ENCODE measurements around the gene ADH1C.
"Not testable (repeated sequence)": the region's sequence is repeated elsewhere in the genome, so short reads cannot be mapped to it uniquely, and the experiment has no call there.

ADH1C gene

DNA sequence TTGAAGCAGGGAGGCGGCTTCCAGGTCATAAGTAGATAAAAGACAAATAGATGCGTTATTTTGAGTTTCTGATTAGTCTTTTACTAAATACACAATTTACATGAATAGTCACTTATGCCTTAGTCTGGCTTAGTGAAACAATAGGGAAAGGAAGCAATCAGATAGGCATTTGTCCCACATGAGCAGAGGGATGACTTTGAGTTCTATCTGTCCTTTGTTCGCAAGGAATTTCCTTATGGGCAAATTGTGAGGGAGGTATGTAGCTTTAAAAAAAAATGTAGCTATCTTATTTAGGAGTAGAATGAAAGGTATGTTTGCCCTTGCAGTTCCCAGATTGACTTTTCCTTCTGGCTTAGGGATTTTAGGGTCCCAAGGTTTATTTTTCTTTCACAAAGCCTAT is 26.3 kb upstream of the ADH1C start:
- Histone ChIP-seq H3K27ac (ENCODE audit: low read length) (no peak overlapping the region), H2AFZ (ENCODE audit: low read depth, low read length) (no peak overlapping the region), H3K27me3 (ENCODE audit: low read depth, low read length) (no peaks in the 10 kb centered on the region)

DNA sequence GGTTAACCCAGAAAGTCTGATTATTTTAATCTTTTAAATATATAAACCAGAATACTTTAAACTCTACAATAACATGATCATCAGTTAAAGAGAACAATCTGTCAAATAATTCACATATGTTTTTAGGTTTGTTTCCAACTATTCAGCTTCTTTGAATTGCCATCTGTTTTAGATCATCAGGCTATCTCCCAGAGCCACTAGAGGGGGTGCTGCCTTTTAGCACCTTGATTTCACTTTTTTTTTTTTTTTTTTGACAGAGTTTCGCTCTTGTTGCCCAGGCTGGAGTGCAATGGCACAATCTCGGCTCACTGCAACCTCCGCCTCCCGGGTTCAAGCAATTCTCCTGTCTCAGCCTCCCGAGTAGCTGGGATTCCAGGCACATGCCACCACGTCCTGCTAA is 24.8 kb upstream of the ADH1C start:
- TF ChIP-seq, protein P1, sequence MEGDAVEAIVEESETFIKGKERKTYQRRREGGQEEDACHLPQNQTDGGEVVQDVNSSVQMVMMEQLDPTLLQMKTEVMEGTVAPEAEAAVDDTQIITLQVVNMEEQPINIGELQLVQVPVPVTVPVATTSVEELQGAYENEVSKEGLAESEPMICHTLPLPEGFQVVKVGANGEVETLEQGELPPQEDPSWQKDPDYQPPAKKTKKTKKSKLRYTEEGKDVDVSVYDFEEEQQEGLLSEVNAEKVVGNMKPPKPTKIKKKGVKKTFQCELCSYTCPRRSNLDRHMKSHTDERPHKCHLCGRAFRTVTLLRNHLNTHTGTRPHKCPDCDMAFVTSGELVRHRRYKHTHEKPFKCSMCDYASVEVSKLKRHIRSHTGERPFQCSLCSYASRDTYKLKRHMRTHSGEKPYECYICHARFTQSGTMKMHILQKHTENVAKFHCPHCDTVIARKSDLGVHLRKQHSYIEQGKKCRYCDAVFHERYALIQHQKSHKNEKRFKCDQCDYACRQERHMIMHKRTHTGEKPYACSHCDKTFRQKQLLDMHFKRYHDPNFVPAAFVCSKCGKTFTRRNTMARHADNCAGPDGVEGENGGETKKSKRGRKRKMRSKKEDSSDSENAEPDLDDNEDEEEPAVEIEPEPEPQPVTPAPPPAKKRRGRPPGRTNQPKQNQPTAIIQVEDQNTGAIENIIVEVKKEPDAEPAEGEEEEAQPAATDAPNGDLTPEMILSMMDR (IDR thresholded peaks at IDR 0.05; ENCODE audit: low read depth, low read length): peak; percentile 22; the same call in 1 of the 2 replicates
- H2AFZ ChIP-seq (ENCODE audit: low read depth, low read length): peak overlapping the region; percentile 52; the same call in 1 of the 2 replicates
- H3K36me3 ChIP-seq (replicated peaks; ENCODE audit: low read depth, low read length); H3K9ac ChIP-seq (ENCODE audit: low read length); H3K27me3 ChIP-seq (ENCODE audit: low read depth, low read length); H3K4me1 ChIP-seq (ENCODE audit: low read length); H3K4me2 ChIP-seq (ENCODE audit: low read length); H3K27ac ChIP-seq (ENCODE audit: low read length); H3K79me2 ChIP-seq (ENCODE audit: low read length); H3K9me3 ChIP-seq (ENCODE audit: insufficient read depth, low read length); H4K20me1 ChIP-seq (ENCODE audit: insufficient read depth, low read length); H3K4me3 ChIP-seq (ENCODE audit: low read length): not testable (repeated sequence)

More for the DNA sequence above, 26.3 kb upstream of the ADH1C start:
- no peak overlapping the region for H3K9ac ChIP-seq (ENCODE audit: low read length)
- no peaks in the 10 kb centered on the region for H3K79me2 ChIP-seq (ENCODE audit: low read length)
- no peaks in the 10 kb centered on the region for H4K20me1 ChIP-seq (ENCODE audit: insufficient read depth, low read length)
- 0 out of 2 replicates have a peak, but pooled peaks cover 3% of the 10 kb centered on the region for H3K4me1 ChIP-seq (ENCODE audit: low read length)
- H3K36me3 ChIP-seq (replicated peaks; ENCODE audit: low read depth, low read length): no peaks in the 10 kb centered on the region
- no peak overlapping the region for H3K4me2 ChIP-seq (ENCODE audit: low read length)
- no peak for TF ChIP-seq EZH2phosphoT487 (IDR thresholded peaks at IDR 0.05; ENCODE audit: low read depth)
- TF ChIP-seq, protein P1 (IDR thresholded peaks at IDR 0.05; ENCODE audit: low read depth, low read length): no peak
- no peaks in the 10 kb centered on the region for H3K9me3 ChIP-seq (ENCODE audit: insufficient read depth, low read length)
- H3K4me3 ChIP-seq (ENCODE audit: low read length): no peak overlapping the region

DNA sequence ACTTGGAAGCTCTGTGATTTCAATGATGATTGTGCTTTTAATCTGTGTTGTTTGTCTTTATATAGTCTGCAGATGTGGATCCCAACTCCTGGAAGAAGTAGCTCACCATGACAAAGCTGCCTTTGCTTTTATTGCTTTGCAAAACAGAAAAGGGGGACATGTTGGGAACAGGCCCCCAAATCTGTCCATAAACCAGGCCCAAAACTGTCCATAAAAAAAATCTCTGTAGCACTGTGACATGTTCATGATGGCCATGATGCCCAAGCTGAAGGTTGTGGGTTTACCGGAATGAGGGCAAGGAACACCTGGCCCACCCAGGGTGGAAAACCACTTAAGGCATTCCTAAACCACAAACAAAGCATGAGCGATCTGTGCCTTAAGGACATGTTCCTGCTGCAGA is 19.9 kb upstream of the ADH1C start:
- not testable (repeated sequence) for H3K79me2 ChIP-seq (ENCODE audit: low read length); H3K27me3 ChIP-seq (ENCODE audit: low read depth, low read length); H3K27ac ChIP-seq (ENCODE audit: low read length); H3K9me3 ChIP-seq (ENCODE audit: insufficient read depth, low read length); H3K36me3 ChIP-seq (replicated peaks; ENCODE audit: low read depth, low read length); H3K4me2 ChIP-seq (ENCODE audit: low read length); H4K20me1 ChIP-seq (ENCODE audit: insufficient read depth, low read length); H3K4me3 ChIP-seq (ENCODE audit: low read length); H3K4me1 ChIP-seq (ENCODE audit: low read length); H3K9ac ChIP-seq (ENCODE audit: low read length); H2AFZ ChIP-seq (ENCODE audit: low read depth, low read length)

DNA sequence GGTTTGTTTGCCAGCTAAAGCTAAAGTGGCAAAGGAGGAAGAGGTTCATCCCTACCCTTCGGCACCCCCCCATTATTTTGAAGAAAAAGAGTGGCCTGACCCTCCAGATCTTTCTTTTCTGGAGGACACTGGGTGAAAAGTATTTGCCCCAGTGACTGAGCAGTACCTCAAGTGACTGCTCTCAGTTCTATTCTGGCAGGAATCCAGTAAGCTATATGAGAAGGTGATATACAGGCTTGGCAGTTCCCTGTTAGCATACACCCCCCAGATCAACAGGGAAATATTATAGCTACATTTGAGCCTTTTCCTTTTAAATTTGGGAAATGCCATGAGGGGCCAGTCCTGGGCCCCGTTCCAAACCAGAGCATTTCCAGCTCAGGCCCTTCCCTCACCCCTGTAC is 15.3 kb upstream of the ADH1C start:
- H3K4me3 ChIP-seq (ENCODE audit: low read length): not testable (repeated sequence)

DNA sequence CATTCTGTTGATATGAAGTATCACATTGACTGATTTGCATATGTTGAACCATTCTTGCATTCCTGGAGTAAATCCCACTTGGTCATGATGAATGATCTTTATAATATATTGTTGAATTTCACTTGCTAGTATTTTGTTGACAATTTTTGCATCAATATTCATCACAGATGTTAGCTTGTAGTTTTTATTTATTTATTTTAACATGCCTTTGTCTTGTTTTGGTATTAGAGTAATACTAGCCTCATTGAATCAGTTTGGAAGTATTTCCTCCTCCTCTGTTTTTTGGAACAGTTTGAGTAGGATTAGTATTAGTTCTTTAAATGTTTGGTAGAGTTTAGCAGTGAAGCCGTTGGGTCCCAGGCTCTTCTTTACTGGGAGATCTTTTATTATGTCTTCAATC is 13.9 kb upstream of the ADH1C start:
- H3K27ac ChIP-seq (ENCODE audit: low read length): no peak overlapping the region
- H2AFZ ChIP-seq (ENCODE audit: low read depth, low read length): no peak overlapping the region
- no peaks in the 10 kb centered on the region for H3K36me3 ChIP-seq (replicated peaks; ENCODE audit: low read depth, low read length)
- H3K4me3 ChIP-seq (ENCODE audit: low read length): no peak overlapping the region
- no peaks in the 10 kb centered on the region for H3K79me2 ChIP-seq (ENCODE audit: low read length)
- no peak overlapping the region for H3K9ac ChIP-seq (ENCODE audit: low read length)
- H3K4me1 ChIP-seq (ENCODE audit: low read length): no peaks in the 10 kb centered on the region
- no peaks in the 10 kb centered on the region for H3K27me3 ChIP-seq (ENCODE audit: low read depth, low read length)
- H3K9me3 ChIP-seq (ENCODE audit: insufficient read depth, low read length): no peaks in the 10 kb centered on the region
- no peaks in the 10 kb centered on the region for H4K20me1 ChIP-seq (ENCODE audit: insufficient read depth, low read length)
- H3K4me2 ChIP-seq (ENCODE audit: low read length): no peak overlapping the region
- TF ChIP-seq, protein P1 (IDR thresholded peaks at IDR 0.05; ENCODE audit: low read depth, low read length): no peak
- TF ChIP-seq EZH2phosphoT487 (IDR thresholded peaks at IDR 0.05; ENCODE audit: low read depth): no peak

More for the DNA sequence above, 15.3 kb upstream of the ADH1C start:
- not testable (repeated sequence) for H3K27me3 ChIP-seq (ENCODE audit: low read depth, low read length); H3K79me2 ChIP-seq (ENCODE audit: low read length); H3K9me3 ChIP-seq (ENCODE audit: insufficient read depth, low read length); H3K9ac ChIP-seq (ENCODE audit: low read length); H3K27ac ChIP-seq (ENCODE audit: low read length); H3K4me1 ChIP-seq (ENCODE audit: low read length); H3K4me2 ChIP-seq (ENCODE audit: low read length); H4K20me1 ChIP-seq (ENCODE audit: insufficient read depth, low read length); H3K36me3 ChIP-seq (replicated peaks; ENCODE audit: low read depth, low read length); H2AFZ ChIP-seq (ENCODE audit: low read depth, low read length)
